Dermis blood vessel endothelial cell (primary cell): ENCODE measurements around the gene SIK1. TPM values are rescaled to one million over a fixed set of nuclear protein-coding genes. Genes with fewer than 3 reads are reported as not detected.
"Not testable (repeated sequence)": the region's sequence is repeated elsewhere in the genome, so short reads cannot be mapped to it uniquely, and the experiment has no call there.

ENCODE experiments used
- DNase-seq: peaks from one replicate; pipeline ENCODE4 v3.0.0; 2010
- total RNA-seq: library from RNA; depleted of rRNA; stranded (reverse); fragments of >200 nt; gene quantifications from 2 replicates; pipeline ENCODE4 v1.2.3, GENCODE V29; 2014

SIK1 gene
- total RNA-seq = 0.84 and 4.6 TPM in 2 replicates

GRCh38 chr21:43426404-43427241 is at the start of gene SIK1:
TSS of gene SIK1 (minus strand) at chr21:43427131. CDS start at chr21:43426178, 953 bp downstream.
- DNase-seq = not testable (repeated sequence)

- DNase-seq = not testable (repeated sequence)
Observed at GRCh38 chr21:43471597-43472242, 44.8 kb upstream of the SIK1 start.

- DNase-seq = not testable (repeated sequence)
Observed at GRCh38 chr21:43469719-43470458, 43.0 kb upstream of the SIK1 start.

- DNase-seq = no peak
Observed at GRCh38 chr21:43467785-43468184, 40.9 kb upstream of the SIK1 start.

DNA sequence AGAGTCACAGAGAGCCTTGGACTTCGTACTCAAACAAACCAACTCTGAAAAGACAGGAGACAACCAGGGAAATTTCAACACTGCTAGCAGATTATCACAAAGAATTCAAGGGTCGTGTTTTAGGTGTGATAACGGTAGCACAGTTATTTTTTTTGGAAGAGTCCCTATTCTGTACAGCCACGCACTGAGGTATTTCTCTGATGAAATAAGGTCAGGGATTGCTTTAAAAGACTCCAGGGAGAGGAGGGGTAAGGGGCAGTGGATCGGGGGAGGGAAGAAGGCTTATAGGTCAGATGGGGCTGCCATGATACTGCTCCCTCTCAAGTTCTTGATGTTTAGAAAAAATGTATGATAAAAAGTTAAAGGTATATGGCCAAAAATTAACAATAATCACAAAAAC is 38.2 kb upstream of the SIK1 start:
- not testable (repeated sequence) for DNase-seq

DNA sequence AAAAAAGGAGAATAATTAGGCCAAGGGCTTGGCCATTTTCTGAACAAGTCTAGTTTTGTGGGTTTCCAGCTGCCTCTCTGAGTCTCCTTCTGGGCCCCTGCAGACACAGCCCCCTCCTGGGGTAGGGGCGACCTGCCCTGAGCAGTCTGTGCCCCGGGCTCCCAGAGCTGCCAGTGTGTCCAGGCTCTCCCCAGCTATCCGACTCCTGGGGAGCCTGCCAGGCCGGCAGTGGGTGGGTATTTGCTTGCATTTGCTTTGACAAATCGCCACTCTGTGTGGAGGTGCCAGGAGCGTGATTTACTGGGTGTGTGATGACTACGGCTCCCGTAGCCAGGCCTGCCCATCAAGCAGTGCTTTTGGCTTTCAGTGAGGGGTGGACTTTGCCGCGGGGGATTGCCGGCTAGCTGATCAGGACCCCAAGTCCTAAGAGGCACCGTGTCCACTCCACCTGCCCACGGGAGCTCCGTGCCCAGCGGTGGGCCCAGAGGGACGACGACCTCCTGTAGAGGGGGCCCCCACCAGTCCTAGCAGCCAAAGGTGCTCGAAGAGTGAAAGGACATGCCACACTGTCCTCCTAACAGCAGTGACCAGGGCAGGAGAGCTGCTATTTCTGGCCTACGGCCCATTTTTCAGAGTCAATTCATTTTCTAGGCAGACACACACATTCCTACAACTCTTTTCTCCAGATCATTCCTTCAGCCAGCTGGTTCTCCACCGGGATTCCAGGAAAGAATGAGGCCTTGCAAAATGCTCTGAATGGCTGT is 36.7 kb upstream of the SIK1 start:
- DNase-seq = not testable (repeated sequence)

- not testable (repeated sequence) for DNase-seq
Observed at GRCh38 chr21:43462932-43463331, 36.0 kb upstream of the SIK1 start.

DNA sequence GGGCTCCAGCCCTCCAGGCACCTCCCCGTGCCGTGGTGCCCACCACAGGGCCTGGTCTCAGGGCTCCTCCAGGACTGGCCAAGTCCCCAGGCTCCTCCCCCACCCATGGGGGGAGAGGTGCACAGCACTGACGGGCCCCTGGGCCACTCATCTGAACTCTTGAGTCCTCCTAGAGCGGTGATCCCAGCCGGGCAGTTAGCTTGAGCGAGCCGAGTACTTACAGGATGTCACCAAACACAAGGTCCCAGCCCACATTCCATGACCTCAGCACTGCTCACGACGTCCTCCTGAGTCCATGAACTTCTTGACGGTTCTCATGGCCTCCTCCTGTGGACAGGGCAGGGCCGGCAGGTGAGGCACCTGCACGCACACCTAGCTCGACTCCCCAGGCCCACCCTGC is 33.5 kb upstream of the SIK1 start:
- not testable (repeated sequence) for DNase-seq

GRCh38 chr21:43458995-43459394 is 32.1 kb upstream of the SIK1 start:
- not testable (repeated sequence) for DNase-seq

DNA sequence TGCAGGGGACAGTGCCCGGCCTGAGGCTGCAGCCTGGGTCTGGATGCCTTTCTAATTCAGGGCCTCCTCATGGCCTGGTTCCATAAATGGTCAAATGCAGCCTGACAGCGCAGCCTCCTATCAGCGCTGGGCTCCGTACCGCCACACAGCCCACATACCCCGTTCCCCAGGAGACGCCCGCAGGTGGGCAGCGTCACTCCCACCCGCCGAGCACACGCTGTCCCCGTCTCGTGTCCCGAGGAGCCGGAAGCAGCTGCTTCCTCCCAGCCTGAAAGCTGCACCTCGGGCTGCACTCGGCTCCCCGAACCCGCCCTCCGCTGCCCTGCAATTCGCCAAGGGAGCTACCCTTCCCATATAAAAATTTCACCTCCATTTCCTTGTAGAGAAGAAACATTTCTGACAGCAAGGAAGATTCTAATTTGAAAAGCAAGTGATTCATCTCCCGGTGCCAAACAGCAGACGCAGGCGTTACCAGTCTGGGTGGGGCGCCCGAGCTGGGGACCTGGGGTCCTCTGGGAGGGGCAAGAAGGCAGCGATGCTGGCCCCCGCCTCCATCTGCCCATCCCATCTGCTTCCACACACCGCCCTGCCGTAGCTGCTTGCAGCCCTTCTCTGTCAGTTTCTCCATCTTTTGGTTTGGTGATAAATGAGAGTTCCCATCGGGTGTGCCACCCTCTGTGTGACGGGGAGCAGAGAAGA is 29.8 kb upstream of the SIK1 start:
- not testable (repeated sequence) for DNase-seq

- DNase-seq = not testable (repeated sequence)
Observed at GRCh38 chr21:43455717-43456116, 28.8 kb upstream of the SIK1 start.

DNA sequence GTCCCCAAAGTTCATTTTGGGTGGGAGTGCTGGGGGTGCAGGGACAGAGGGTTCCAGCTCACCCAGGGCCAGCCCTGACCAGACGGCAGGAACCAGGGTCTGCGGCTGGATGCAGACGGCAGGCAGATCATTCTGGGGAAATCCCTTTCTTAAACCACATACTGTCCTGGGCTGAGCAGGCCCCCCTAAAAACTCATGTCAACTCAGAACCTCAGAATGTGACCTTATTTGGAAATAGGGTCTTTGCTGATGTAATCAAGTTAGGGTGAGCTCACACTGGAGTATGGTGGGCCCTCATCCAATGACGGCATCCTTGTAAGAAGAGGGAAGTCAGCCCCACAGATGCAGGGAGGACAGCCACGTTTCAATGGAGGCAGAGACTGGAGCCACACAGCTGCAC is 27.2 kb upstream of the SIK1 start:
- DNase-seq = not testable (repeated sequence)

- DNase-seq = not testable (repeated sequence)
Observed at GRCh38 chr21:43451850-43452249, 24.9 kb upstream of the SIK1 start.

DNA sequence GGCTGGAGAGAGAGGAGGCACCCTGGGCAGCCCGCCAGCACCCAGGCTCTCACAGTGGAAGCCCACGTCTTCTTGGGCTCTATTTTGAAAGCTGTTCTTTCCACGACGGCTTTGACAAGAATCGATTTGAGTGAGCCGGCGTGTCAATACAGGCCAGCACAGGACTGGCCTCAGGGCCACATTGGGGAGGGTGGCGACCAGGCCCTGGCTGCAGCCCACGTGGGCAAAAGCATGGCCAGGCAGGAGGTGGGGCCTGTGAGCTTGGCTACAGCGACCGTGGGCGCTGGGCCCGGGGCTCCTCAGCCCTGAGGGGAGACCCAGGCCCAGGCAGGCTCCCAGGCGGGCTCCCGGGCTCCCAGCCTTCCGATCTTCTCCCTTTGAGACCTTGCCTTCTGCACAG is 23.4 kb upstream of the SIK1 start:
- not testable (repeated sequence) for DNase-seq

DNA sequence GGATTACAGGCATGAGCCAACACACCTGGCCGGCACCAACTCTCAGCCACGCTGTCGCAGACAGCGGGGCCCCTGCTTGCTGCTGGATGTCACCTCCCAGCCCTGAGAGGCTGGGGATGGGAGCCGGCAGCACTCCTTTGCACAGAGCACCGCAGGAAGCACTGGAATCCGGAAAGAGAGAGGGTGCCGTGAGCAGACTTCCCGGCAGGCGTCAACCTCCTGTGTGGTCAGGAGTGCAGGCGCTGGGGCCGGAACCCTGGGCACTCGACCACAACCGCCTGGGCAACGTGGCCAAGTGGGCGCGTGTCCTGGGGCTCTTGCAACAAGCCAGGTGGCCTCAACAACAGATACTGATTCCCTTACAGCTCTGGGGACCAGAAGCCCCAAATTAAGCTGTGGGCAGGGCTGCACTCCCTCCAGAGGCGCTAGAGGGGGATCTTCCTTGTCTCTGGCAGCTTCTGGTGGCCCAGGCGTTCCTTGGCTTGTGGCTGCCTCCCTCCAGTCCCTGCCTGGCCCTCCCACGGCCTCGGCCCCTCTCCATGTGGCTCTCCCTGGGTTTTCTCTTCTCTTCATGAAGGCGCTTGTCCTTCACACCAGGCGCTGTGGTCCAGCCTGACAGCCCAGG is 20.5 kb upstream of the SIK1 start:
- DNase-seq = not testable (repeated sequence)

- DNase-seq = not testable (repeated sequence)
Observed at GRCh38 chr21:43446277-43446932, 19.5 kb upstream of the SIK1 start.

GRCh38 chr21:43444524-43444923 is 17.6 kb upstream of the SIK1 start:
- DNase-seq = not testable (repeated sequence)

- DNase-seq = not testable (repeated sequence)
Observed at GRCh38 chr21:43442571-43442970, 15.6 kb upstream of the SIK1 start.

- DNase-seq = not testable (repeated sequence)
Observed at GRCh38 chr21:43440835-43441727, 14.2 kb upstream of the SIK1 start.
